T-helper 9 cell (primary cell): Measurements from ENCODE around the gene CNNM2.
"Not testable (repeated sequence)": the region's sequence is repeated elsewhere in the genome, so short reads cannot be mapped to it uniquely, and the experiment has no call there.

Experiments
- DNase-seq: peaks from one replicate; pipeline ENCODE4 v3.0.0-alpha.2; 2020

CNNM2 gene

DNA sequence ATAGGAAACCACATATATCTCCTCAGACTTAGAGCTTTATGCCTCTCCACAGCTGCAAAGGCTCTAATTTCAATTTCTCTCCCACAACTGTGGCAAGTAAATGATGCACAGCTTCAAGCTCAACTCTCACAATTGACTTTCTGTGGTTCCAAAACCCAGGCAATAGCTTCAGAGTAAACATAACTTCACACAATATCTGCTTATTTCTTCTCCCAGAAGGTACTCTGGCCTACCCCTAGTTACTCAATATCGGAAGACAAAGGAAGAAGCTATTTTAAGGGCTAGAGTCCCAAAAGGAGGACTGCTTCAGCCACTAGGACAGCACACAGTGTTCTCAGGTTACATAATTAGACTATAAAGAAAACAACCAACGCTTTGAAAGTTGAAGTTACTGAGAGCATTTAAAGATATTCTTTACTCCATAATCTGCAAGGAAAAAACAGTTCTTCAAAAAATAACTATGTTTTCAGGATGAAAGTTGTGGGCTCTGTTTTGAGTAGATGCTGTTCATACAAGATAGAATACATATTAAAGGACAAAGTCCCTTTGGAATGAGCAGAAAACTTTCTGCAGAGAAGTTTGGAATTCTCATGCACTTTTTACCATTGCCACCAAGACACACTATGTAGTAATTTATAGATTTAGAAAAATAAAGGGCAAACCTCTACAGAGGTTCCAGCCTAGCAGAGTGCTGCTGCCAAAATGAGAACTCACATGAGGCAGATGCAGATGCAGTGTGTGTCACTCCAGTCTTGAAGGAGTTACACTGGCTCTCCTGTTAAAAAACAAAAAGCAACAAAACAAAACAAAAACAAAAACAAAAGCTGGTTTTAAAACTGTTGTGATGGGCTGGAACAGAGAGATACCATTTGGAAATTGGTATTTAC lies 193.2 kb downstream of the CNNM2 start:
- no peak for DNase-seq

DNA sequence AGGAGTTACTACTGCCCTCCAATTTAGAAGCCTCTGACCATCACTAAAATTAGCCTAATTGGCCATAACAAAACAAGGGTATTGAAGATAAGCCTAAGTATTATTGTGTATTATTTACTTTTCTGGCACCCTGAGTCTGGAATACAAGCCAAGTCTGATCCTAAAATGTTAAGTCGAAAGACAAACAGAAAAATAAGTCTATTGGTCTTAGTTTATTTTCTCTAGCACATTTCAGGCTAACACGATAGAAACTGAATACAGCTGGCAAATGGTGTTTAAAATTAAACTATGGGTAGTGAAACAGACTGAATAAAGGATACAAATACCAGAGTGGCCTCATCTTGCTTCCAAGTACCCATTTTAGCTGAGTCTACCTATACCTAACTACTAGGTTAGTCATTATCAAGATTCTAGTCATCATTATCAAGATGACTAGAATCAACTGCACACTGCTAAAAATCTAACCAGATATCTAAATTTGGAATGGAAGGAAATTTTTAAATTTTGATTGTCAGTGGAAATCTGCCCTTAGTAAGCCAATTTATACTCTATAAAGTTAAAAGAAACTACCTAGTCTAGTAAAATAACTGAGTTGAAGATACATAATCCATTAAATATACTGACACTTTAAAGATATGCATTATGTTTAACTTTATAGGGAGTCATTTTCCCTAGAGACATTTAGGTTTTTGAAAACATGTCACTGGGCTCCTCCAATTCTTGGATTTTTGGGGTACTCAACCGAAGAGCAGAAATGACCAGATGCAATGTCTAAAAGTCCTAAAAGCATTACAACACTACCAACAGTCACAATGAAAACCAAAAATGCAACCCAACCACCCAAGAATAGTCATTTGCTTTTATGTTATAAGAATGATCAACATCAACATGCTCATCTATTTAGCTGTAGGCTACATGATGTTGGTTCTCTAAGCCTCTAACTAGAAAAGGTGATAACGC lies 194.1 kb downstream of the CNNM2 start:
- DNase-seq, result no peak

- DNase-seq, result no peak
These were observed 196.8 kb downstream of the CNNM2 start for GRCh38 chr10:103114876-103115275.

- no peak for DNase-seq
These were observed 199.2 kb downstream of the CNNM2 start for GRCh38 chr10:103117247-103117646.

DNA sequence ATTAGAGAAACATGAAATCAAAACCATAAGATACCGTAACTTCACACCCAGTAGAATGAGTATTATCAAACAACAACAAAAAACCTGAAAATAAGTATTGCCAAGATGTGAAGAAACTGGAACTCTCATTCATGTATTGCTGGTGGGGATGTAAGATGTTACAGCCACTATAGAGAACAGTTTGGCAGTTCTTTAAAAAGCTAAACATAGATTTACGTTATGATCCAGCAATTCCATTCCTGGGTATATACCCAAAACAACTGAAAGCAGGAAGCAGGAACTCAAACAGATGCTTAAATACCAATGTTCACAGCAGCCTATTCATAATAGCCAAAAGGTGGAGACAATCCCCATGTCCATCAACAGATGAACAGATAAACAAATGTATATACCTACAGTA lies 202.5 kb downstream of the CNNM2 start:
- no peak for DNase-seq

- no peak for DNase-seq
These were observed 203.1 kb downstream of the CNNM2 start for GRCh38 chr10:103120977-103121735.

DNA sequence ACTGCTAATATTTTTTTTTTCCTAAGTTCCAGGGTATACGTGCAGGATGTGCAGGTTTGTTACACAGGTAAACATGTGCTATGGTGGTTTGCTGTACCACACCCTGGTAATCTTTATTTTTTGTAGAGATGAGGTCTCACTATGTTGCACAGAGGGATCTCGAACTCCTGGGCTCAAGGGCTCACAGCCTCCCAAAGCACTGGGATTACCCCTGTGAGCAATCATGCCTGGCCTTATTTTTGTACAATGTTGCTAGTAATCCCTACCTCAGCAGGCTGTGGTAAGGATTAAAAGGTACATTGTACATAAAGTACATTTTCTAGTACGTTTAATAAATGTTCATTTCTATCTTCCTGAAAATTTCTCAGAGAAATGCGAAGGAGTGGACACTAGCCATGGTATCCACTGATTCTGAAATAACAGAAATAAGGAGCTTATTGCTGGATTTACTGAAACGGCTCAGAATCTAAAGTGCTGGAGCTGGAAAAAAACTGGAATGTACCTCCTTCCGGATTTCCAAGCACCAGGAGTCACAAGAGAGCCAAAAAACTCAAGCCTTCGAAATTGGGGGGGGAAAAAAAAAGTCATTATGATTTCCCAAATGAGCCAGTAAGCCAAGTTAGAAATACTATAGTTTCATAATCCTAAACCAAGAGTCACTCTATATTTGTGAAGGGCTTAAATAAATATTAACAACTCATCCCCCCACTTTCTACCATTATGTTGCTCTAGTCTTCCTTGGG lies 205.4 kb downstream of the CNNM2 start:
- DNase-seq, result no peak

GRCh38 chr10:103124420-103125096 lies 206.5 kb downstream of the CNNM2 start:
- DNase-seq, result no peak

- no peak for DNase-seq
These were observed 207.5 kb downstream of the CNNM2 start for GRCh38 chr10:103125323-103126267.

DNA sequence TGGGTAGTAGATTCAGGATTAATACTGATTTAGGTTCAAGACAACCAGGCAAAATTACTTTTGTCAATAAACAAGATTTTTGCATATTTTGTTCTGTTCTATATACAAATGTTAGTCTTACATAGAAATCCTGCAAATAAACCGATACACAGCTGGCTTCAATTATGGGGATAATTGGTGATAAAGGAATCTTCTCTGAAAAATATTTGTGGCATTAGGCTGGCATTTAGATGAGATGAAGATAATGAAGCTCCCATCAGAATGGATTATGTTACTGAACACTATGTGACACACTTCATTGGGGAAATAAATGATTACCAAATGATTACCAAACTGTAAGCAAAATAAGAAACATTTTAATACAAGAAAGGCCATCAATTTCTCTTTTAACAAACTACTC lies 209.1 kb downstream of the CNNM2 start:
- no peak for DNase-seq

DNA sequence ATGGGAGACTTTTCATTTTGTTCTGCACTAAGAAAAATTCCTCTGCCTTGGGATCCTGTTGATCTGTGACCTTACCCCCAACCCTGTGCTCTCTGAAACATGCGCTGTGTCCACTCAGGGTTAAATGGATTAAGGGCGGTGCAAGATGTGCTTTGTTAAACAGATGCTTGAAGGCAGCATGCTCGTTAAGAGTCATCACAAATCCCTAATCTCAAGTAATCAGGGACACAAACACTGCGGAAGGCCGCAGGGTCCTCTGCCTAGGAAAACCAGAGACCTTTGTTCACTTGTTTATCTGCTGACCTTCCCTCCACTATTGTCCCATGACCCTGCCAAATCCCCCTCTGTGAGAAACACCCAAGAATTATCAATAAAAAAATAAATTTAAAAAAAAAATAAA lies 212.1 kb downstream of the CNNM2 start:
- DNase-seq, result not testable (repeated sequence)

- DNase-seq, result no peak
These were observed 212.8 kb downstream of the CNNM2 start for GRCh38 chr10:103130910-103131309.

GRCh38 chr10:103135168-103135567 lies 217.1 kb downstream of the CNNM2 start:
- not testable (repeated sequence) for DNase-seq

- DNase-seq, result no peak
These were observed 221.7 kb downstream of the CNNM2 start for GRCh38 chr10:103139803-103140202.
